HG03097 (cell line): ENCODE measurements around the gene EFNB3.

Experiments used
- ATAC-seq: cut with Tn5 transposase; IDR thresholded peaks from one replicate; pipeline ENCODE4 v1.9.1; 2021; ENCODE audit not compliant: unreplicated experiment, low FRiP score

The EFNB3 gene

GRCh38 chr17:7704601-7705268 is at the start of gene EFNB3:
EFNB3 (plus strand) TSS chr17:7705202; CDS start chr17:7705599, 397 bp downstream.
- no peak for ATAC-seq

GRCh38 chr17:7655541-7655840 is 49.5 kb upstream of the EFNB3 start:
- no peak for ATAC-seq

GRCh38 chr17:7656958-7657609 is 47.9 kb upstream of the EFNB3 start:
- no peak for ATAC-seq

- no peak for ATAC-seq
Observed at GRCh38 chr17:7667656-7668406, 37.2 kb upstream of the EFNB3 start.

GRCh38 chr17:7668482-7668881 is 36.5 kb upstream of the EFNB3 start:
- no peak for ATAC-seq

- ATAC-seq: no peak
Observed at GRCh38 chr17:7673239-7673638, 31.8 kb upstream of the EFNB3 start.

- no peak for ATAC-seq
Observed at GRCh38 chr17:7674934-7675333, 30.1 kb upstream of the EFNB3 start.

- no peak for ATAC-seq
Observed at GRCh38 chr17:7676533-7676932, 28.5 kb upstream of the EFNB3 start.

GRCh38 chr17:7677388-7678067 is 27.5 kb upstream of the EFNB3 start:
- ATAC-seq: no peak

- ATAC-seq: no peak
Observed at GRCh38 chr17:7684851-7685532, 20.0 kb upstream of the EFNB3 start.

- peak; percentile 46 for ATAC-seq
Observed at GRCh38 chr17:7685533-7686221, 19.3 kb upstream of the EFNB3 start.

- ATAC-seq: peak; percentile 49
Observed at GRCh38 chr17:7686222-7687071, 18.6 kb upstream of the EFNB3 start.

- no peak for ATAC-seq
Observed at GRCh38 chr17:7687072-7687907, 17.7 kb upstream of the EFNB3 start, which contains the start of gene TP53. TP53 (minus strand) TSS chr17:7687490; CDS start chr17:7676594, 10,896 bp downstream.

- ATAC-seq: peak; percentile 65
Observed at GRCh38 chr17:7687908-7688807, 16.8 kb upstream of the EFNB3 start, which contains the start of gene WRAP53. WRAP53 (plus strand) TSS chr17:7688477; CDS start chr17:7688649, 172 bp downstream.

- ATAC-seq: no peak
Observed at GRCh38 chr17:7688808-7689316, 16.1 kb upstream of the EFNB3 start.

GRCh38 chr17:7695586-7695985 is 9.4 kb upstream of the EFNB3 start:
- no peak for ATAC-seq
